IMR-90 (cell line): Measurements from ENCODE around the gene RSBN1.

Source experiments
- CTCF ChIP-seq: conservative IDR thresholded peaks from 2 replicates; pipeline ENCODE4 v1.5.1; 2012; ENCODE audit warnings: mild to moderate bottlenecking, low read depth, low read length, improper control_type of control experiment
- FOS ChIP-seq: fragments of 150-350 bp; IDR thresholded peaks from 2 replicates; pipeline ENCODE4 v1.6.1; 2016; ENCODE audit warnings: low read depth, low read length
- MAFK ChIP-seq: IDR thresholded peaks from 2 replicates; pipeline ENCODE4 v1.6.1; 2012; ENCODE audit warnings: low read depth, low read length, improper control_type of control experiment
- RAD21 ChIP-seq: IDR thresholded peaks from 2 replicates; pipeline ENCODE4 v1.6.1; 2012; ENCODE audit warnings: low read length, improper control_type of control experiment

GRCh38 chr1:113747376-113747775 is 64.9 kb downstream of the RSBN1 start:
- TF ChIP-seq CTCF (no peak), RAD21 (no peak), FOS (no peak), MAFK (no peak)
